HepG2 (cell line): ENCODE data around the gene SRPRB. TPM values are rescaled to one million over a fixed set of nuclear protein-coding genes. Genes with fewer than 3 reads are reported as not detected.

ENCODE experiments used
- ATAC-seq: fragments of 200-7000 bp; cut with Tn5 transposase; 3 replicates; pipeline ENCODE4 v1.9.1; 2020; ENCODE audit warnings: mild to moderate bottlenecking, moderate library complexity
- BruUV-seq: library from RNA; stranded (reverse); fragments of 400-500 nt; replicated peaks from 2 replicates; lab custom pipeline; 2021; lab: Mats Ljungman, UMichigan
- CTCF ChIA-PET: fragments of 300-600 bp; formaldehyde crosslinking; extraction: SDS; loops from one replicate; lab custom pipeline; 2021; ENCODE audit warnings: low total read pairs, inconsistent platforms, low intra/inter-chr PET ratio; lab: Yijun Ruan, JAX
- POLR2A ChIA-PET: fragments of 350-600 bp; sonication (Branson Sonifier 250); formaldehyde crosslinking; loops from one replicate; lab custom pipeline; 2020; ENCODE audit warnings: antibody characterized with exemption, inconsistent platforms; lab: Yijun Ruan, JAX
- DNase-seq: peaks from one replicate; pipeline ENCODE4 v3.0.0-alpha.2; 2015; ENCODE audit warnings: low spot score
- FAIRE-seq: peaks from 3 replicates; lab custom pipeline; 2011; peaks lifted over from hg19 to GRCh38; lab: Jason Lieb, UNC
- H2AFZ ChIP-seq: one replicate; pipeline ENCODE4 v1.6.1; 2011; ENCODE audit warnings: low read length, inconsistent platforms
- H3K27ac ChIP-seq: fragments of 300-600 bp; 3 replicates; pipeline ENCODE4 v1.8.0; 2011; ENCODE audit warnings: mixed run types, mild to moderate bottlenecking, mixed read lengths, low read length, inconsistent platforms; ENCODE audit not compliant: insufficient read depth; ENCODE audit errors: extremely low read length
- H3K27me3 ChIP-seq, 2 experiments: fragments of 200-600 bp in 1 of 2; 2 replicates in 1 of 2; 3 replicates in 1 of 2; pipeline versions ENCODE4 v1.6.0 to v1.8.0; 2011; ENCODE audit warnings: low read length in 2 of 2, mild to moderate bottlenecking in 2 of 2, moderate library complexity in 2 of 2, inconsistent platforms in 1 of 2; ENCODE audit not compliant: insufficient read depth in 2 of 2, control insufficient read depth in 1 of 2
- H3K36me3 ChIP-seq, 2 experiments: fragments of 200-600 bp in 1 of 2; replicated peaks in 1 of 2; 2 replicates in 1 of 2; 3 replicates in 1 of 2; pipeline versions ENCODE4 v1.5.1 to v1.8.0; 2011; ENCODE audit warnings: low read length in 2 of 2, inconsistent platforms in 1 of 2; ENCODE audit not compliant: insufficient read depth in 2 of 2, control insufficient read depth in 1 of 2
- H3K4me1 ChIP-seq: 2 replicates; pipeline ENCODE4 v1.5.1; 2012; ENCODE audit warnings: low read length, inconsistent platforms; ENCODE audit not compliant: insufficient read depth
- H3K4me2 ChIP-seq: 2 replicates; pipeline ENCODE4 v1.6.0; 2011; ENCODE audit warnings: low read depth, low read length, inconsistent platforms
- H3K4me3 ChIP-seq, 3 experiments: fragments of 200-600 bp in 1 of 3; sonication (generic), shearing (Covaris generic) in 1 of 3; replicated peaks in 1 of 3; 2 replicates each; pipeline ENCODE4 v1.5.1; 2011 to 2016; ENCODE audit warnings: low read length in 3 of 3, inconsistent platforms in 2 of 3, low read depth in 2 of 3, mild to moderate bottlenecking in 2 of 3, control low read depth in 1 of 3, mixed read lengths in 1 of 3; ENCODE audit not compliant: insufficient read depth in 1 of 3
- H3K79me2 ChIP-seq: one replicate; pipeline ENCODE4 v1.6.1; 2011; ENCODE audit warnings: low read length, inconsistent platforms; ENCODE audit not compliant: insufficient read depth
- H3K9ac ChIP-seq: 2 replicates; pipeline ENCODE4 v1.6.0; 2011; ENCODE audit warnings: mild to moderate bottlenecking, low read depth, low read length, inconsistent platforms; ENCODE audit not compliant: insufficient read depth
- H3K9me3 ChIP-seq: 2 replicates; pipeline ENCODE4 v1.5.1; 2012; ENCODE audit warnings: mild to moderate bottlenecking, low read length
- H4K20me1 ChIP-seq: 2 replicates; pipeline ENCODE4 v1.6.0; 2011; ENCODE audit warnings: inconsistent platforms, mild to moderate bottlenecking, low read length, moderate library complexity; ENCODE audit not compliant: insufficient read depth
- BCL6 ChIP-seq: IDR thresholded peaks from 2 replicates; pipeline ENCODE4 v1.6.1; 2016; ENCODE audit warnings: missing genetic modification reagents, missing compliant biosample characterization
- CENPX ChIP-seq: sonication (generic); formaldehyde crosslinking; IDR thresholded peaks from 2 replicates; pipeline ENCODE4 v1.9.0; 2021; ENCODE audit warnings: mild to moderate bottlenecking, missing genetic modification reagents, moderate library complexity
- CREM ChIP-seq, 2 experiments: sonication (generic) in 1 of 2; formaldehyde crosslinking in 1 of 2; IDR thresholded peaks; 2 replicates each; pipeline versions ENCODE4 v1.4.0 to v1.6.1; 2016 to 2020; ENCODE audit warnings: antibody characterized with exemption in 1 of 2, mild to moderate bottlenecking in 1 of 2, missing genetic modification reagents in 1 of 2
- FOXP4 ChIP-seq: sonication (generic); formaldehyde crosslinking; IDR thresholded peaks from 2 replicates; pipeline ENCODE4 v1.4.0; 2020; ENCODE audit warnings: missing genetic modification reagents
- GTF2F1 ChIP-seq: fragments of 150-350 bp; IDR thresholded peaks from 2 replicates; pipeline ENCODE4 v1.6.1; 2014; ENCODE audit warnings: low read length
- HMG20A ChIP-seq: IDR thresholded peaks from 2 replicates; pipeline ENCODE4 v1.6.1; 2016; ENCODE audit warnings: borderline replicate concordance
- PRDM15 ChIP-seq: sonication (generic); formaldehyde crosslinking; IDR thresholded peaks from 2 replicates; pipeline ENCODE4 v1.4.0; 2020; ENCODE audit warnings: missing genetic modification reagents
- SOX13 ChIP-seq, 3 experiments: fragments of 450-650 bp in 1 of 3; sonication (generic) in 1 of 3; formaldehyde crosslinking in 1 of 3; IDR thresholded peaks in 2 of 3; conservative IDR thresholded peaks in 1 of 3; 2 replicates each; pipeline versions ENCODE4 v1.5.0 to v1.6.1; 2016 to 2020; ENCODE audit warnings: antibody characterized with exemption in 1 of 3, mild to moderate bottlenecking in 1 of 3, missing compliant biosample characterization in 1 of 3, missing genetic modification reagents in 1 of 3, moderate library complexity in 1 of 3
- ZBTB39 ChIP-seq: sonication (generic); formaldehyde crosslinking; IDR thresholded peaks from 2 replicates; pipeline ENCODE4 v1.5.0; 2020; ENCODE audit warnings: missing genetic modification reagents
- ZFP36L2 ChIP-seq: sonication (generic); formaldehyde crosslinking; IDR thresholded peaks from 2 replicates; pipeline ENCODE4 v1.4.0; 2020; ENCODE audit warnings: missing genetic modification reagents
- ZNF513 ChIP-seq: sonication (generic); formaldehyde crosslinking; conservative IDR thresholded peaks from 2 replicates; pipeline ENCODE4 v1.5.0; 2020; ENCODE audit warnings: missing genetic modification reagents
- ZNF572 ChIP-seq: sonication (generic); formaldehyde crosslinking; IDR thresholded peaks from 2 replicates; pipeline ENCODE4 v1.5.1; 2020; ENCODE audit warnings: mild to moderate bottlenecking, missing genetic modification reagents
- ZNF629 ChIP-seq: sonication (generic); formaldehyde crosslinking; conservative IDR thresholded peaks from 2 replicates; pipeline ENCODE4 v1.5.0; 2020; ENCODE audit warnings: missing genetic modification reagents
- ZNF766 ChIP-seq: sonication (generic); formaldehyde crosslinking; IDR thresholded peaks from 2 replicates; pipeline ENCODE4 v1.5.0; 2020; ENCODE audit warnings: missing genetic modification reagents, borderline replicate concordance
- in situ Hi-C: cut with HindIII; loops from 2 replicates; pipeline ENCODE4 v1.10.0; 2017; ENCODE audit warnings: low pct_unique_long_range_greater_than_20kb; ENCODE audit not compliant: extremely low pct_ligation_motif_present
- intact Hi-C: fragments of 100-400 bp; cut with micrococcal nuclease; formaldehyde crosslinking; loops from one replicate; pipeline ENCODE4 v1.10.0; 2022; ENCODE audit not compliant: unreplicated experiment
- polyA plus RNA-seq, 8 experiments: library from polyadenylated mRNA; depleted of rRNA in 3 of 8; stranded (reverse) in 7 of 8; unstranded in 1 of 8; fragments of >200 nt; fragmentation: Illumina TruSeq in 4 of 8; extraction: Trizol in 4 of 8; gene quantifications; 2 replicates each; pipeline versions ENCODE4 v1.2.1 to v1.2.3, GENCODE V29; 2011 to 2016; ENCODE audit warnings: low read depth in 4 of 8, missing spikeins in 1 of 8, mixed read lengths in 1 of 8; ENCODE audit not compliant: insufficient read depth in 1 of 8
- total RNA-seq, 5 experiments: library from RNA; depleted of rRNA; stranded (reverse); fragments of >200 nt; fragmentation: Illumina TruSeq; extraction: Trizol; gene quantifications; 2 replicates each; pipeline ENCODE4 v1.2.3, GENCODE V29; 2016; ENCODE audit warnings: low read depth in 1 of 5

Gene SRPRB
- total and polyA plus RNA-seq, 2 of the 13 experiments (the other 11 are each of a cell fraction or from before 2014, with no cell fraction given), result 41.0 to 111 TPM

GRCh38 chr3:133845127-133845526, 39.5 kb downstream of the SRPRB start (continued):
- no peak for TF ChIP-seq CENPX (CRISPR knock-in tag)
- no peak for TF ChIP-seq ZBTB39 (CRISPR knock-in tag)
- no peak for TF ChIP-seq ZNF766 (CRISPR knock-in tag)
- TF ChIP-seq SOX13 (IDR thresholded peaks at IDR 0.05), result no peak
- TF ChIP-seq SOX13 (CRISPR knock-in tag; conservative IDR thresholded peaks at IDR 0.05 in 1 of 2, IDR thresholded peaks at IDR 0.05 in 1 of 2), result no peak
- no peak for TF ChIP-seq CREM (IDR thresholded peaks at IDR 0.05)
- TF ChIP-seq CREM (CRISPR knock-in tag; IDR thresholded peaks at IDR 0.05), result no peak
- no peak for TF ChIP-seq BCL6 (CRISPR knock-in tag)

GRCh38 chr3:133849346-133849745, 43.7 kb downstream of the SRPRB start:
- H3K4me3 ChIP-seq, result no peak overlapping the region
- H3K79me2 ChIP-seq, result no peaks in the 10 kb centered on the region
- no TSS peak for BruUV-seq
- no peak overlapping the region for H2AFZ ChIP-seq
- no peaks in the 10 kb centered on the region for H3K9me3 ChIP-seq
- no peak overlapping the region for H3K4me2 ChIP-seq
- no peak overlapping the region for H3K27ac ChIP-seq
- ATAC-seq (no peak), FAIRE-seq (no peak), DNase-seq (no peak)
- no peaks in the 10 kb centered on the region for H3K36me3 ChIP-seq
- ChIA-PET POLR2A (no interaction called here), CTCF (no interaction called here)
- H3K9ac ChIP-seq, result no peak overlapping the region
- peaks cover 2 to 36% of the 10 kb centered on the region in 2 experiments; a peak in 3 of 5 replicates for H3K27me3 ChIP-seq
- in situ Hi-C loops (no loop called here), intact Hi-C loops (no loop called here)
- no peaks in the 10 kb centered on the region for H3K4me1 ChIP-seq
- no peaks in the 10 kb centered on the region for H4K20me1 ChIP-seq
- TF ChIP-seq PRDM15 (CRISPR knock-in tag) (no peak), HMG20A (CRISPR knock-in tag) (no peak), ZNF629 (CRISPR knock-in tag) (no peak), FOXP4 (CRISPR knock-in tag) (no peak), GTF2F1 (no peak), ZNF513 (CRISPR knock-in tag) (no peak), ZNF572 (CRISPR knock-in tag) (no peak), ZFP36L2 (CRISPR knock-in tag) (no peak)
